MM.1S (cell line): Measurements from ENCODE around the gene CACNG4.

Experiments used
- DNase-seq: peaks from one replicate; pipeline ENCODE4 v3.0.0-alpha.2; 2015
- H2AFZ ChIP-seq: fragments of 300-600 bp; sonication (generic); 2 replicates; pipeline ENCODE4 v1.6.0; 2016; ENCODE audit warnings: antibody characterized with exemption, low read length
- H3F3A ChIP-seq: fragments of 300-600 bp; sonication (generic); 2 replicates; pipeline ENCODE4 v1.6.1; 2016; ENCODE audit warnings: mild to moderate bottlenecking, antibody characterized with exemption, low read length, moderate library complexity, mixed read lengths; ENCODE audit not compliant: insufficient read depth
- H3K27ac ChIP-seq: fragments of 300-600 bp; sonication (generic); 2 replicates; pipeline ENCODE4 v1.5.1; 2016; ENCODE audit warnings: mild to moderate bottlenecking, low read length
- H3K27me3 ChIP-seq: fragments of 300-600 bp; sonication (generic); replicated peaks from 2 replicates; pipeline ENCODE4 v1.6.0; 2016; ENCODE audit warnings: low read length; ENCODE audit not compliant: insufficient read depth
- H3K36me3 ChIP-seq: fragments of 300-600 bp; sonication (generic); replicated peaks from 2 replicates; pipeline ENCODE4 v1.6.1; 2016; ENCODE audit warnings: mild to moderate bottlenecking, low read length, mixed read lengths; ENCODE audit not compliant: insufficient read depth
- H3K4me1 ChIP-seq: fragments of 300-600 bp; sonication (generic); 2 replicates; pipeline ENCODE4 v1.6.1; 2016; ENCODE audit warnings: low read length, mixed read lengths
- H3K4me2 ChIP-seq: fragments of 300-600 bp; sonication (generic); 2 replicates; pipeline ENCODE4 v1.6.0; 2016; ENCODE audit warnings: low read depth, low read length
- H3K4me3 ChIP-seq: fragments of 300-600 bp; sonication (generic); 2 replicates; pipeline ENCODE4 v1.5.1; 2016; ENCODE audit warnings: low read length, mixed read lengths
- H3K79me2 ChIP-seq: fragments of 300-600 bp; sonication (generic); 2 replicates; pipeline ENCODE4 v1.6.1; 2016; ENCODE audit warnings: mixed run types, low read length, mixed read lengths
- H3K9ac ChIP-seq: fragments of 300-600 bp; sonication (generic); 2 replicates; pipeline ENCODE4 v1.6.1; 2016; ENCODE audit warnings: low read length, mixed read lengths
- H3K9me2 ChIP-seq: fragments of 300-600 bp; sonication (generic); replicated peaks from 2 replicates; pipeline ENCODE4 v1.6.1; 2016; ENCODE audit warnings: mild to moderate bottlenecking, low read length, mixed read lengths; ENCODE audit not compliant: insufficient read depth
- H3K9me3 ChIP-seq: fragments of 300-600 bp; sonication (generic); replicated peaks from 2 replicates; pipeline ENCODE4 v1.6.1; 2016; ENCODE audit warnings: mild to moderate bottlenecking, low read length, mixed read lengths; ENCODE audit not compliant: insufficient read depth
- H4K20me1 ChIP-seq: fragments of 300-600 bp; sonication (generic); 2 replicates; pipeline ENCODE4 v1.6.1; 2016; ENCODE audit warnings: mild to moderate bottlenecking, low read length, moderate library complexity, mixed read lengths; ENCODE audit not compliant: insufficient read depth
- CTCF ChIP-seq: fragments of 300-600 bp; sonication (generic); IDR thresholded peaks from 2 replicates; pipeline ENCODE4 v1.5.1; 2016; ENCODE audit warnings: antibody characterized with exemption, low read length, mixed read lengths
- EZH2 ChIP-seq: fragments of 300-600 bp; sonication (generic); optimal IDR thresholded peaks from 2 replicates; pipeline ENCODE3; 2017; ENCODE audit warnings: low read depth, mild to moderate bottlenecking, antibody characterized with exemption, low read length, mixed read lengths
- EZH2phosphoT487 ChIP-seq: fragments of 300-600 bp; sonication (generic); IDR thresholded peaks from 2 replicates; pipeline ENCODE4 v1.6.1; 2018; ENCODE audit warnings: antibody characterized with exemption, low read length

CACNG4 gene

GRCh38 chr17:66945147-66945835 lies 19.2 kb upstream of the CACNG4 start:
- Histone ChIP-seq H2AFZ (no peak overlapping the region), H3K9ac (no peak overlapping the region), H3K79me2 (no peaks in the 10 kb centered on the region), H3K27ac (no peak overlapping the region), H3K9me3 (no peaks in the 10 kb centered on the region), H3F3A (no peaks in the 10 kb centered on the region), H3K27me3 (peaks cover 25% of the 10 kb centered on the region), H4K20me1 (no peaks in the 10 kb centered on the region), H3K36me3 (no peaks in the 10 kb centered on the region), H3K4me1 (no peaks in the 10 kb centered on the region), H3K4me2 (no peak overlapping the region), H3K9me2 (no peaks in the 10 kb centered on the region), H3K4me3 (no peak overlapping the region)
- TF ChIP-seq CTCF (no peak), EZH2phosphoT487 (no peak), EZH2 (no peak)
- DNase-seq: no peak

GRCh38 chr17:66946251-66946650 lies 18.3 kb upstream of the CACNG4 start:
- Histone ChIP-seq H3K79me2 (no peaks in the 10 kb centered on the region), H3K9me3 (no peaks in the 10 kb centered on the region), H4K20me1 (no peaks in the 10 kb centered on the region), H3K9ac (no peak overlapping the region), H2AFZ (no peak overlapping the region), H3K36me3 (no peaks in the 10 kb centered on the region), H3K4me3 (no peak overlapping the region), H3K27ac (no peak overlapping the region), H3K27me3 (peaks cover 25% of the 10 kb centered on the region), H3K9me2 (no peaks in the 10 kb centered on the region), H3F3A (no peaks in the 10 kb centered on the region), H3K4me1 (no peaks in the 10 kb centered on the region), H3K4me2 (no peak overlapping the region)
- TF ChIP-seq EZH2 (no peak), CTCF (no peak), EZH2phosphoT487 (no peak)
- DNase-seq: no peak

- H3K27me3 ChIP-seq: peaks cover 25% of the 10 kb centered on the region
- DNase-seq: no peak
- no peaks in the 10 kb centered on the region for H4K20me1 ChIP-seq
- no peaks in the 10 kb centered on the region for H3K36me3 ChIP-seq
- no peak overlapping the region for H3K27ac ChIP-seq
- TF ChIP-seq EZH2 (no peak), EZH2phosphoT487 (no peak), CTCF (no peak)
- H3F3A ChIP-seq: no peaks in the 10 kb centered on the region
- no peak overlapping the region for H3K9ac ChIP-seq
- H3K9me3 ChIP-seq: no peaks in the 10 kb centered on the region
- H3K4me1 ChIP-seq: no peaks in the 10 kb centered on the region
- no peak overlapping the region for H3K4me2 ChIP-seq
- no peak overlapping the region for H2AFZ ChIP-seq
- H3K4me3 ChIP-seq: no peak overlapping the region
- no peaks in the 10 kb centered on the region for H3K9me2 ChIP-seq
- H3K79me2 ChIP-seq: no peaks in the 10 kb centered on the region
Measured at GRCh38 chr17:66947311-66947710, 17.2 kb upstream of the CACNG4 start.
